Measurements from ENCODE around the gene VPREB3.

Gene VPREB3

DNA sequence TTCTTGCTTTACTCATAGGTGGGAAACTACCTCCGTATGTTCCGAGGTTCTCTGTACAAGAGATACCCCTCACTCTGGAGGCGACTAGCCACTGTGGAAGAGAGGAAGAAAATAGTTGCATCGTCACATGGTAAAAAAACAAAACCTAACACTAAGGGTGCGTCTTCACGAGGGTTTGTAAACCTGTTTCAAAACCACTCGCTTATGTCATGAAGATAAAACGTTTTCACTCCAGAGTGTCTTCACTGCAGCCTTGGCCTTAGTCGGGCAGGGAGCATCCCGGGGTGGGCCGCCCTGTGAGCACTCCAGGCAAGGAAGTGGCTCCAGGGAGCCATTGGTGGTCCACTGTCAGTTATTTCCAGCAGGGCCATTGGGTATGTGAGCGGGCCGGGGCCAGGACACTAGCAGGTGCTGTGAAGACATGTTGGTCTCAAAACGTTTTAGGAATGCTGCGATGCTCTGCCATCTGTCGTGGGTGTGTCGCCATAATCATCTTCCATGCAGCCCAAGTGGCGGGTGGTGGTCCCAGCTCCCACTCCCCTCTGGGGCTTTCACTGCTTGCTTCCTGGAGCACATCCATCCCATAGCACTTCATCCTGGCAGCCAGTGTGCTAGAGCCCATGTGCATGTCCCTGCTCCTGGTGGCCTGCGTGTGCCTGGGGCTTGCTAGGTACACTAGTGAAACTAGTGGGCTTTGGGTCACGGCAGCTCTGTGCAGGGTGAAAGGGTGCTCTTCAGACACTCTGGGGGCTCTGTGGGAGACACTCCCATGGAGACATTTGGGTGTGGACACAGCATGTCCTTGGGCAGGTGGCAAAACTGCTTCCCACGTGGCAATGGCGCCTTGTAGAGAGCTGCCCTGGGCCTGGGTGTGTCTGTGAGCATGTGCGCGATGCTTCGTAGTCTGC, 37.8 kb upstream of the VPREB3 start:
- TF ChIP-seq, protein P1, sequence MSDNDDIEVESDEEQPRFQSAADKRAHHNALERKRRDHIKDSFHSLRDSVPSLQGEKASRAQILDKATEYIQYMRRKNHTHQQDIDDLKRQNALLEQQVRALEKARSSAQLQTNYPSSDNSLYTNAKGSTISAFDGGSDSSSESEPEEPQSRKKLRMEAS (IDR thresholded peaks at IDR 0.05) = no peak
- TF ChIP-seq RAD21 (IDR thresholded peaks at IDR 0.05; ENCODE audit: low read depth) (no peak), YY1 (IDR thresholded peaks at IDR 0.05; ENCODE audit: low read depth) (no peak), TCF12 (IDR thresholded peaks at IDR 0.05; ENCODE audit: low read depth) (no peak), CREB1 (IDR thresholded peaks at IDR 0.05; ENCODE audit: low read depth) (no peak), TAF1 (IDR thresholded peaks at IDR 0.05; ENCODE audit: low read depth) (no peak), EP300 (IDR thresholded peaks at IDR 0.05; ENCODE audit: borderline replicate concordance) (no peak), FOXM1 (IDR thresholded peaks at IDR 0.05; ENCODE audit: borderline replicate concordance, low read depth) (no peak), NFIC (IDR thresholded peaks at IDR 0.05) (no peak), ZBTB7A (IDR thresholded peaks at IDR 0.05; ENCODE audit: low read depth) (no peak), TEAD4 (IDR thresholded peaks at IDR 0.05) (no peak), EGR1 (IDR thresholded peaks at IDR 0.05) (no peak), CEBPB (IDR thresholded peaks at IDR 0.05) (no peak)
- TF ChIP-seq, protein P2, sequence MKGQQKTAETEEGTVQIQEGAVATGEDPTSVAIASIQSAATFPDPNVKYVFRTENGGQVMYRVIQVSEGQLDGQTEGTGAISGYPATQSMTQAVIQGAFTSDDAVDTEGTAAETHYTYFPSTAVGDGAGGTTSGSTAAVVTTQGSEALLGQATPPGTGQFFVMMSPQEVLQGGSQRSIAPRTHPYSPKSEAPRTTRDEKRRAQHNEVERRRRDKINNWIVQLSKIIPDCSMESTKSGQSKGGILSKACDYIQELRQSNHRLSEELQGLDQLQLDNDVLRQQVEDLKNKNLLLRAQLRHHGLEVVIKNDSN (IDR thresholded peaks at IDR 0.05) = no peak
- TF ChIP-seq, protein P3, sequence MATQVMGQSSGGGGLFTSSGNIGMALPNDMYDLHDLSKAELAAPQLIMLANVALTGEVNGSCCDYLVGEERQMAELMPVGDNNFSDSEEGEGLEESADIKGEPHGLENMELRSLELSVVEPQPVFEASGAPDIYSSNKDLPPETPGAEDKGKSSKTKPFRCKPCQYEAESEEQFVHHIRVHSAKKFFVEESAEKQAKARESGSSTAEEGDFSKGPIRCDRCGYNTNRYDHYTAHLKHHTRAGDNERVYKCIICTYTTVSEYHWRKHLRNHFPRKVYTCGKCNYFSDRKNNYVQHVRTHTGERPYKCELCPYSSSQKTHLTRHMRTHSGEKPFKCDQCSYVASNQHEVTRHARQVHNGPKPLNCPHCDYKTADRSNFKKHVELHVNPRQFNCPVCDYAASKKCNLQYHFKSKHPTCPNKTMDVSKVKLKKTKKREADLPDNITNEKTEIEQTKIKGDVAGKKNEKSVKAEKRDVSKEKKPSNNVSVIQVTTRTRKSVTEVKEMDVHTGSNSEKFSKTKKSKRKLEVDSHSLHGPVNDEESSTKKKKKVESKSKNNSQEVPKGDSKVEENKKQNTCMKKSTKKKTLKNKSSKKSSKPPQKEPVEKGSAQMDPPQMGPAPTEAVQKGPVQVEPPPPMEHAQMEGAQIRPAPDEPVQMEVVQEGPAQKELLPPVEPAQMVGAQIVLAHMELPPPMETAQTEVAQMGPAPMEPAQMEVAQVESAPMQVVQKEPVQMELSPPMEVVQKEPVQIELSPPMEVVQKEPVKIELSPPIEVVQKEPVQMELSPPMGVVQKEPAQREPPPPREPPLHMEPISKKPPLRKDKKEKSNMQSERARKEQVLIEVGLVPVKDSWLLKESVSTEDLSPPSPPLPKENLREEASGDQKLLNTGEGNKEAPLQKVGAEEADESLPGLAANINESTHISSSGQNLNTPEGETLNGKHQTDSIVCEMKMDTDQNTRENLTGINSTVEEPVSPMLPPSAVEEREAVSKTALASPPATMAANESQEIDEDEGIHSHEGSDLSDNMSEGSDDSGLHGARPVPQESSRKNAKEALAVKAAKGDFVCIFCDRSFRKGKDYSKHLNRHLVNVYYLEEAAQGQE (IDR thresholded peaks at IDR 0.05; ENCODE audit: low read depth) = no peak

DNA sequence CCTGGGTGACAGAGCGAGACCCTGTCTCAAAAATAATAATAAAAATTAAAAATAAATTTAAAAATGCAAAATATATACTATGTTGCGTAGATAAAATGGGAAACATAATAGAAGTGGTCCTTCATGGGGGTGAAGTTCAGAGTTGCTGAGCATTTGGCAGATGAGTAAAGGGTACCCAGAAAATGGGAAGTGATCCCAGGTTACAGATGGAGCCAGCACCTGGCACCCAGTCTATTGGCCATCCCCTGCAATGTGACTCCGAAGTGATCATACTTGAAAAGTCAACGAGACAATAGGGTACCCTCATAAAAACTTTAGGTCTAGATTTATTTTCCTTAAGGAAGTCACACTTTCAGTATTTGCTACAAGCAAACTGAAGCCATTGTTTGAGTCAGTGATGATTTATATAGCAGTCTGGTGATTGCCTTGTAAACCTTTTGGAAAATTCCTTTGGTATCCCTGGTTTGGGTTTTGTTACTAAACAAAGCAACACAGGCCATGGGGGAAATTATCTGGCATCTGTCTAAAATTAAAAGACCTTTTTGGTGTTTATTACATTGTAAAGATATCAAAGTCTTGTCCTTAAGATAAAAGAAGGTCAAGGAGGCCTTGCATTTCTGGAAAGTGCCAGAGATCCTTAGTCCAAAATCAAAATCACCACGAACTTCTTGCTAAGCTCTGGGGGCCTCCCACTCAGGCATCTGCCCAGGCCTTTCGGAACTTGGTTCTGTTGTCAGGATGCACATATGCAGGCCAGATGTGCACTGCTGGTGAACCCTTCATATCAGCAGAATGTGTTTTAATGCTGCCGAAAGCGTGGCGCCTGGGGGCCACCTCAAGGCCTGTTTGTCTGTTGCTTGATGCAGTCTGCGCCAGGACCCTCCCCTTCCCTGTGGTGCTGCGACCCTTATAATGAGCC, 36.9 kb upstream of the VPREB3 start:
- TF ChIP-seq EP300 (IDR thresholded peaks at IDR 0.05; ENCODE audit: borderline replicate concordance) = no peak

DNA sequence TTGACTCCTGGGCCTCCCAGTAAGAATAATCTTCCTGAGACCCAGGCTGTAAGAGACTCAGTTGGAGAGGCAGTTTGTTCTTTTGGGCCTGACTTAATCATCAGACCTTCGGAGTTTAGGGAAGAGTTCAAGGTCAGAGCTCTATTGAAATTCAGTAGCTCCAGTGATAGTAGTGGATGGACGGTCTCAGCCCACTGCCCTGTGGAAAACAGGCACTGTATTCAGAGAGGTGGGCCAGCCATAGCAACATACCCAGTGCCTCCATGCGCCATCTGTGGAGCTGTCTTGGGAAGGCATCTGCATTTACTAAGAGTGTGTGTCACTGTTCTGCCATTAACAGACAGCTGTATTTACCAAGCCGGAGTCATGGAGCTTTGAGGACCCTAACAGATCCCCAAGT, 35.4 kb upstream of the VPREB3 start:
- TF ChIP-seq YY1 (IDR thresholded peaks at IDR 0.05; ENCODE audit: low read depth) (no peak), CREB1 (IDR thresholded peaks at IDR 0.05; ENCODE audit: low read depth) (no peak), ZBTB7A (IDR thresholded peaks at IDR 0.05; ENCODE audit: low read depth) (no peak), TEAD4 (IDR thresholded peaks at IDR 0.05) (no peak), EGR1 (IDR thresholded peaks at IDR 0.05) (no peak), NFIC (IDR thresholded peaks at IDR 0.05) (no peak), EP300 (IDR thresholded peaks at IDR 0.05; ENCODE audit: borderline replicate concordance) (no peak), TCF12 (IDR thresholded peaks at IDR 0.05; ENCODE audit: low read depth) (no peak), TAF1 (IDR thresholded peaks at IDR 0.05; ENCODE audit: low read depth) (no peak), RAD21 (IDR thresholded peaks at IDR 0.05; ENCODE audit: low read depth) (no peak), FOXM1 (IDR thresholded peaks at IDR 0.05; ENCODE audit: borderline replicate concordance, low read depth) (no peak), CEBPB (IDR thresholded peaks at IDR 0.05) (no peak)
- TF ChIP-seq, protein P2 (IDR thresholded peaks at IDR 0.05) = no peak
- TF ChIP-seq, protein P1 (IDR thresholded peaks at IDR 0.05) = no peak
- TF ChIP-seq, protein P3 (IDR thresholded peaks at IDR 0.05; ENCODE audit: low read depth) = no peak

DNA sequence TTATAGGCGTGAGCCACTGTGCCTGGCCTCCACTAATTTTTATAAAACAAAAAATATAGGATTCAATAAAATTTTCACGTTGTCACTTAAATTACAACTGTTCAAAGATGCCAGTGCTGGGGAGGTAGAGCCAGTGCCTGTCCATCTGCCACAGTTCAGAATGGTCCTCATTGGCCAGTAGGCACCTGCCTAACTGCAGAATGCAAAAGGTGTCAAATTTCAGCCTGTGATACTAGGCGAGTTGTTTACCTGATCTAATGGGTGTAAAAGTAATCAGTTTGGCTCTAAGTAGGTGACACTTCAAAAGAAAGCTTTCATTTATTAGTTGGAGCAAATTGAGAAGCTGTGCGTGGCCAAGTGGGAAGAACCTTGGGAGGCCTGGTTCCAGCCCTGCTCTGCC, 34.9 kb upstream of the VPREB3 start:
- TF ChIP-seq NFIC (IDR thresholded peaks at IDR 0.05) (no peak), ZBTB7A (IDR thresholded peaks at IDR 0.05; ENCODE audit: low read depth) (no peak), EGR1 (IDR thresholded peaks at IDR 0.05) (no peak), CREB1 (IDR thresholded peaks at IDR 0.05; ENCODE audit: low read depth) (no peak), YY1 (IDR thresholded peaks at IDR 0.05; ENCODE audit: low read depth) (no peak), EP300 (IDR thresholded peaks at IDR 0.05; ENCODE audit: borderline replicate concordance) (no peak), FOXM1 (IDR thresholded peaks at IDR 0.05; ENCODE audit: borderline replicate concordance, low read depth) (no peak), TAF1 (IDR thresholded peaks at IDR 0.05; ENCODE audit: low read depth) (no peak)
- TF ChIP-seq, protein P3 (IDR thresholded peaks at IDR 0.05; ENCODE audit: low read depth) = no peak
